Placental pericyte (primary cell): ENCODE data around the gene KLHL35. TPM values are rescaled to one million over a fixed set of nuclear protein-coding genes. Genes with fewer than 3 reads are reported as not detected.

Experiments used
- small RNA-seq: library from RNA; depleted of rRNA; stranded (forward); fragments of <200 nt; gene quantifications from one replicate; pipeline ENCODE3, GENCODE V24; 2012; ENCODE audit warnings: low replicate concordance
- total RNA-seq: library from RNA; depleted of rRNA; stranded (reverse); fragments of >200 nt; gene quantifications from 2 replicates; pipeline ENCODE4 v1.2.3, GENCODE V29; 2012

The KLHL35 gene
- 2.4 and 4.6 TPM in 2 replicates for total RNA-seq

DNA sequence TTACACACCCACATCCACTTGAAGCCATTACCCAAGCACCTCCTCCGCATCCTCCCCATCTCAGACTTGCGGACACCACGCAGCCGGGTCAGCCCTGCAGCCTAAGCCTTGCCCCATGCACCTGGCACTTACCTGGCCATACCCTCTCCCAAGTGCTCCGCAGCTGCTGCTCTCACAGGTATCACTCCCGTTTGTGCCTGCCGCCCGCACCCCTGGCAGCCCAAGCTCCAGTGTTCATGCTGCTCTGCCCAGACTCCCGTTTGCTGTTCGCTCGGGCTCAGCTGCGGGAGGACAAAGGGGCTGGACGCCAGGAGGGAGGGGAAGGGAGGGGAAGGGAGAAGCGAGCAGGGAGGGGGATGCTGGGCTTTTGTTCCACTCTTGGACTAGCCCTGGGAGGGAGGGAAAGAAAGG, at the start of gene KLHL35:
KLHL35 (minus strand) TSS at position 293 of the 411 bp plus-strand sequence. CDS start 2,574 bp downstream, outside the sequence.

GRCh38 chr11:75399344-75400145, 33.5 kb downstream of the KLHL35 start, which contains the start of gene RPS3:
Gene RPS3, plus strand, starts transcription at chr11:75399518. Its CDS starts 30 bp downstream, at chr11:75399548.

Small RNA genes lying within 50 kb of the gene (small RNA-seq; reads per million reads assigned to genes)
- gene SNORD15A (not detected), gene SNORD15B (4,791 reads per million, percentile 100 among the genes with 10 or more reads in this experiment)

Other genes starting within 250 kb of the KLHL35 start
- 0.14 TPM in 1 of 2 replicates, not detected in the other for gene TPBGL, start 192.4 kb downstream of the KLHL35 start, total RNA-seq
- 27.1 and 34.8 TPM in 2 replicates for gene ARRB1, start 81.5 kb downstream of the KLHL35 start, total RNA-seq
- gene RPS3, start 33.7 kb downstream of the KLHL35 start, total RNA-seq = 1,092 and 2,382 TPM in 2 replicates
- 1.6 and 4.6 TPM in 2 replicates for gene GDPD5, start 92.7 kb upstream of the KLHL35 start, total RNA-seq
- 1,267 and 2,282 TPM in 2 replicates for gene SERPINH1, start 129.1 kb upstream of the KLHL35 start, total RNA-seq
- gene MAP6, start 235.8 kb upstream of the KLHL35 start, total RNA-seq = 0.57 and 2.4 TPM in 2 replicates